ENCODE data around the gene FILIP1.
A peak's percentile ranks its signal among the peaks of the same experiment; 100 is the strongest.

Gene FILIP1

DNA sequence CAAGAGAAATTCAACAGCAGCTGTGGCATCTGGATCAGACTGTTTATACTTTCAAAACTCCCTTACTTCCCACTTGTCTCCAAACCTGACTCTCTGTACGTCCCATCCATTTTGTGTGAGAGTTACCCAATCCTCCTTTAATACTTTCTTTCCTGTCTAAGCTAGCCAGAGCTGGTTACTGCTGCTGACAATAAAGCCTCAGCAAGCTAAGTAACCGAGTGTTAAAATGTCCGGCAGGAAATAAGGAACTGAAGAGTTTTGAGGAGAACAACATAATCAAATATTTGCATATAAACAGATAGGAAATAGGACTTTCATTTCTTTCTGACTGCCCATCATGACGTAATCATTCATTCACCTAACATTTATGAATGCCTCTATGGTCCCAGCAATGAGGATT is 220.6 kb downstream of the FILIP1 start:
- FAIRE-seq (no peak), DNase-seq (ENCODE audit: low spot score) (no peak)

GRCh38 chr6:75272145-75272840 is 221.3 kb downstream of the FILIP1 start:
- DNase-seq (ENCODE audit: low spot score) (no peak), FAIRE-seq (no peak)

DNA sequence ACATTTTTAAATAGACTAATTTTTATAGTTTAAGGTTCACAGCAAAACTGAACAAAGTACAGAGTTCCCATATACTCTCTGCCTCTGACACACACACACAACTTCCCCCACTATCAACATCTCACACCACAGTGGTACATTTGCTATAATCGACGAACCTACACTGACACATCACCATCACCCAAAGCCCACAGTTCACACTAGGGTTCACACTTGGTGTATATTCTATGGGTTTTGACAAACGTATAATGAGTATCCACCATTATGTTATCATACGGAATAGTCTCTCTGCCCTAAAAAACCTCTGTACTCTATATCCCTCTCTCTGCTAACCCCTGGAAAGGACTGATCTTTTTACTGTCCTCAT is 224.6 kb downstream of the FILIP1 start:
- FAIRE-seq (no peak), DNase-seq (ENCODE audit: low spot score) (no peak)

DNA sequence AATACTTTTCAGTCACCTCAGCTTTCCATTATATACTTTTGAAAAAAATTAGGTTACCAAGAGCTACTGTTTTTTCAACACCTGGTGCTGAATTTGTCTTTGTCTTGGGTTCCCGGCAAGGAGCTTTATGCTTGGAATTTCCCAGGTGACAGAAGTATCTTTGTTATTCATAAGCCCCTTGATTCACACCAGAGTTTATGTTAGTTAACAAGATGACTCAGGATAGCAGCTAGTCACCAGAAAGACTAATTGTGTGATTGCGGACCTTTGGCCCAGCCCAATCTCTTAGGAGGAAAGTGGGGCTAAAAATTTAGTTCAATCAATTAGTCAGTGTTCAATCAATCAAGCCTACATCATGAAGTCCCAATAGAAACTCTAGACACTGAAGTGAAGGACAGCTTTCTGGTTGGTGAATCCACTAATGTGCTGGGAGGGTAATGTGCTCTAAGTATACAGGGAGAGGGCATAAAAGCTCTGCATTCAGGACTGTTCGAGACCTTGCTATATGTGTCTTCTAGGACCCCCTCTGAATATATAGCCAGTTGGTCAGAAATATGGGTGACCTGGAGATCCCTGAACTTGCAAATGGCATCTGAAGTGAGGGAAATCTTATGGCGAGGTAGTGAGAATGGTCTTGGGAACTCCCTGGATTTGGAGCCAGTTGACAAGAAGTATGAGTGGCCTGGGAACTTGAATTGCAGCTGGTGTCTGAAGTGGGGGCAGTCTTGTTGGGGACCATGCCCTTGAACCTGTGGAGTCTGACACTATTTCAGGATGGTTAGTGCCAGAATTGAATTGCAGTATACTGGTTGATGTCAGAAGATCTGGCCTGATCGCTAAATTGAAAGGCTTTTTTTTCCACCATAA is 225.2 kb downstream of the FILIP1 start:
- DNase-seq (ENCODE audit: low spot score) = peak; percentile 10
- FAIRE-seq = no peak

DNA sequence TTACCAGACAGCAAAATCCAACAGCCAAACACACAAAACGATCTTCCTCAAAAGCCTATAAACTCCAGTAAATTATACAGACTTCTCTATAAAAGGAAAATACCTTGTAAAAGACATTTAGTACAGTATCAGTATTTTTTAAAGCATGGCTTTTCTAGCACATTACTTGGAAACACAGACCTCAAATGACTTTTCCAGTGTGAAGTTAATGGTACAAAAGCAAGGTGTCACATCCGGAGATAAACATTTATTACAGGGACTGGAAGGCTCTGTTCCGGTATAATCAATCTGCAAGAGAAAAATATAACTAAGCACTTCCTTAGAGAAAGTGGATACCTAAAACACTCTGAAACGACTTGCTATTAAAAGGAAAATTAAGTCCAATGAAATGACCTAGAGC is 226.1 kb downstream of the FILIP1 start:
- FAIRE-seq (no peak), DNase-seq (ENCODE audit: low spot score) (no peak)

DNA sequence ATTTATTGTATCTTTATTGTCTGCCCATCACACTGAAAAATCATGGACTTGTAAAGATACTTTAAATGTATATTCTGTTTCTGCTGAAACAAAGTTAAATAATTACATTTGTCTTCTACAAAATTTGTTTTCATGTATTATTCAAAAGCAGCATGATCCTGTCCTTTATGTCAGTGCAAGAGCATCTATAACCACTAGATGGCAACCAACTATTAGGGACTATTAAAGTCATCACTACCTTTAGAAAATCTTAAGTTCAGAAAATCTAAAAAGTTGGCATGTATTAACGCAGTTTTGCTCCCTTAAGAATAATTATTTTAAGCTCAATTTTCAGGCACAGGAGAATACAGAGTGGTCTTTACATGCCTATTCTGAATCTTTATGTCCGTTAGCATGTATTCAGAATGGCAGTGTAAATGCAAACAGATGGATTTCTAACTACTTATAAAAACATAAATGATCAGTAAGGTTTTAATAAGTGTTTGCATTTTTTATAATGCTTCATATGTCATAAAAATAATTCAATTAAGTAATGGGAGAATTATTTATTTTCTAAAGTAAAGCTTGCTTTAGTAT is 226.8 kb downstream of the FILIP1 start:
- DNase-seq (ENCODE audit: low spot score) (peak; percentile 31), FAIRE-seq (peak; percentile 83)

DNA sequence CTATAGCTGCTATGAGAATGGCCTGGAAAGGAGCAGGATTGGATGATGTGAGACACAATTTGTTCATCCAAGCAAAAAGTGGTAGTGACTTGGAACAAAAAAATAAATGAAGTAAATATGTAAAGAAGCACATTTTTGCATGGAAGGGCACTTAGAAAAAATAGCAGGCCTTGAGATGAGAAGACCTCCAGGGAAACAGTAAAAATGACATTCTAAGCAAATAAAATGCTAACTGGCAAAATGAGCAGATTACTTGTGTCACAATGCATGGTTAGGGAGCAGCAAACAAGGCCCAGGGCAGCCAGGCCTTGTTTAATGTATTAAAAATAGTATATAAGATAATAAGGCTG is 230.2 kb downstream of the FILIP1 start:
- DNase-seq (ENCODE audit: low spot score) (no peak), FAIRE-seq (no peak)

DNA sequence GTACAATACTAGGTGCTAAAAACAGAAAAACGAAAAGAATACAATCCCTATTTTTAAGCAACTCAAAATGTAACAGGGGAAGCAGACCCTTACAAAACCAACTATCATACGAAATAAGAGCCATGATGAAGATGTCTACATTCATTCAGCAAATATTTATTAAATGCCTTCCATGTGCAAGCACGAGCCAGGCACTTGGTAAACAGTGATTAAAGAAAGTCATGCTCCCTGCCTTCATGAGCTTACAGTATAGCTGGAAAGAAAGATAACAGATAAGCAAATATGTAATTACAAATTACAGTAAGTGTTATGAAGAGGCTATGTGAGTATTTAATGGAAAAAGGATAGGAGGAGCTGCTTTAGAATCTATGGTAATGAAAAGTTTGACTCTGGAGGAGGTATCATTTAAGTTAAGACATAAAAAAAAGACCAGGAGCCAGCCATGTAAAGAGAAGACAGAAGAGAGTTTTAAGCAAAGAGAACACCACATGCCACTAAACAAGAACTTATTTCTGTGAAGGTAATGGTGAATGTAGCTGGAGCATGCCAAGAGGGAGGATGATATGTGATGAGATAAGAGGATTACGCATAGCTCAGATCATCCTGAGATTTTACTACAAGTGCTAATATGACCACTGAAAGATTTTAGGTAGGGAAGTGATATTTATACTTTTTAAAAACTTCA is 230.7 kb downstream of the FILIP1 start:
- FAIRE-seq = no peak
- DNase-seq (ENCODE audit: low spot score) = no peak

- DNase-seq (ENCODE audit: low spot score) = no peak
- no peak for FAIRE-seq
These were observed 232.3 kb downstream of the FILIP1 start for GRCh38 chr6:75261299-75261698.

- FAIRE-seq = no peak
- DNase-seq (ENCODE audit: low spot score) = no peak
These were observed 236.1 kb downstream of the FILIP1 start for GRCh38 chr6:75257343-75258087.

DNA sequence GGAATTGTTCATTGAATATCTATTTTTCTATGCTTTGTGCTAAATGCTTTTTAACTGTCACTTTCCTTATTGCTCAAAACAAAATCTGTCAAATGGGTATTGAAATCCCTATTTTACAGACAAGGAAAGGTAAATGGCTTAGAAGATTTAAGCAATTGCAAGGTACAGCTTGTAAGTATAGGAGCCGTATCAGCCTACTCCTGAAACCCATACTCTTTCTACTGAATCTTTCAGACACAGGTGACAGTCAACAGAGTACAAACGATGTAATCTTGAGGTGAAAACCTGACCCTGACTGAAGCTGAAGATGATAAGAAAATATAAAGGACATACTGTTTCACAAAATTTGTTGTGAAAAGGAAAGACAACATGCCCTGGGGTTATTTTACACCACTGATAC is 243.0 kb downstream of the FILIP1 start:
- no peak for DNase-seq (ENCODE audit: low spot score)

DNA sequence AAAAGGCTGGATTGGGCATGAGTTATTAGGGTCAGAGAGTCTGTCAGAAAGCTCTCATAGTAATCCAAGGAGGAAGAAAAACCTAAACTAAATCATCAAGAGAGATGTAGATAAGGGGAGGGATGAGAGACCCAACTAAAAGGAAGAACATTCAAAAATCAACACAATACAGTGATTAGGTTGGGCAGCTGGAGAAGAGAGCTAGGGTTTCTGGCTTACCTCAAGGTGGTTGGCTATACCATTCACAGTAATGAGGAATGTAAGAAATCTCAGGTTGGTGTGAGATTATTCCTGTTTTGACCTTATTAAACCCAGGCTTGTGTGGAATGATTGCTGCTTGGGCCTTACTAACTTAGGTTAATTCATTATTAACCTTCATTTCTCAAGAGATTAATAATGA is 243.8 kb downstream of the FILIP1 start:
- no peak for DNase-seq (ENCODE audit: low spot score)
- no peak for FAIRE-seq

More for the DNA sequence above, 243.0 kb downstream of the FILIP1 start:
- no peak for FAIRE-seq

- DNase-seq (ENCODE audit: low spot score) = no peak
- FAIRE-seq = no peak
These were observed 247.2 kb downstream of the FILIP1 start for GRCh38 chr6:75246386-75246785.

DNA sequence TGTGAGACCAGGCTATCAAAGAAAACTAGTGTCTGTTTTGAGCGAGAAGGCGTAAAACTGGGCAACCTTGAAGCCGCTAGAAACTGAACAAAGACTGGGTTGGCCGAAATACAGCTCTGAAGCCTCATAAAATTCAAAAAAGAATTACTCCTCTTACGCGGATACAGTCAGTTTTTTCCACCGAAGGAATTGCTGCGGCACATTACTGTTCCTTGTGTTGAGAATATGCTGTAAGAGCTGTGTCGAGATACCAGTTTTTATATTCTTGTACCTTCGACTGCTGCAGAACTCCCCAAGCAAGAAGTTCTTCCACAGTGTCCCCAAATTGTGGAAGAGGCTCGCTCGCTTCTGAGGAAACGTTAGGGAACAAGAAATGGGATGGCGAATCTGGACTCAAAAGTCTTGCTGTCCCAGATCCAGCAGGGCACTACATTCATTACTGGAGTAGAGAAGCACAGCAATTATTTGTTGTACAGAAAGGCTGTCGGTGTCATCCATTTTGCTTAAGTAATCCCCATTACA is 249.5 kb downstream of the FILIP1 start:
- no peak for DNase-seq (ENCODE audit: low spot score)
- FAIRE-seq = no peak

DNA sequence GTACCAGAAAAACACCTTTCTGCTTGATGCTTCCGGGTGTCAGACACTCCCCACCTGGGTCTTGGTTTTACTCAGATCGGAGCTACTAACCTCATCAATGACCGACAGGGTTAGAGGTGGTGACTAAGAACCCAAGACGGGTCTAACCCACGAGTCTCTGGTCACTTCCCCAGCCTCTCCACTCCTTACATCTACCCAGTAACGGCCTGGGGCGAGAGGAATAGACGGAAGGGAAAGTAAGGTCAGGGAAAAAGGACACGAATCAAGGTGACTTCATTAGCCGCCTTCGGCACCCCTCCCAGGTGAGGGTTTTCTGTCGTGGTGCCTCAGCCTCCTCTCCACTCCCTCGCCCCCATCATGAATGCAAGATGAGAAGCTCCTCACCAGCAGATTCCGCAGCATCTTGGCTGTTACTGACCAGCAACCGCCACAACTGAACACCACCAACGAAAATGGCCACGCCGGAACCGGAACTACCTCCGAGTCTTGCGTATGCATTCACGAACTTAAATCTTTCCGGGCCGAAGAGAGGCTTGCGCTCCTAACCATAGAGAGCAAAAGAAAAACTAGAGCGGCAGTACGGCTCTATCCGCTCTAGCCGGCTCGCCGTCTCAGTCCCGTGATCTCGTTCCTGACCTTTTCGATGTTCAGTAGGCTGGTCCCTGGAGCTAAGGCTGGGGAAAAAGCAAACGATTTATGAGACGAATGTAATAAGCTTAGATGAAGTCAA is 250.1 kb downstream of the FILIP1 start, which contains the start of gene COX7A2:
COX7A2 (minus strand) TSS at position 469 of the 730 bp plus-strand sequence; CDS start at position 402, 67 bp downstream.
- DNase-seq (ENCODE audit: low spot score) = peak; percentile 94
- FAIRE-seq = peak; percentile 90

Data from RCC 7860 (cell line).